ENCODE measurements around the gene SLC5A10.
"Not testable (repeated sequence)": the region's sequence is repeated elsewhere in the genome, so short reads cannot be mapped to it uniquely, and the experiment has no call there.

The SLC5A10 gene

DNA sequence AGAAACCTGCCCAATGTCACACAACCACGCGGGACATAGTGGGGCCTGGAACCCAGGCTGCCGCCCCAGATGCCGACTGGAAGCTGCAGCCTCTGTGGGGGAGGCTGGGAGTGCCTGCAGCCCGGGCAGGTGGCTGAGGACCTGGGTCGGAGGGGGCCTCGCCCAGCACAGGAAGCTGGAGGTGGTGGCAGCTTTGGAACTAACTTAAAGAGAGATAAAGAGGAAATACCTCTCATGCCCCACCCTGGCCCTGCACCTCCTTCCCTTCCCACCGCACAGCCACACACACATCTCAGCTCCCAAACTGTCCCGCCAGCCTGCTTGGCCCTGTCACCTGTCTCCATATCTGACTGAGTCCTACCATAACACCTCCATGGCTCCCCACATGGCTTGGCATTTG, 88.4 kb downstream of the SLC5A10 start:
- not testable (repeated sequence) for DNase-seq (ENCODE audit: low read depth)

DNA sequence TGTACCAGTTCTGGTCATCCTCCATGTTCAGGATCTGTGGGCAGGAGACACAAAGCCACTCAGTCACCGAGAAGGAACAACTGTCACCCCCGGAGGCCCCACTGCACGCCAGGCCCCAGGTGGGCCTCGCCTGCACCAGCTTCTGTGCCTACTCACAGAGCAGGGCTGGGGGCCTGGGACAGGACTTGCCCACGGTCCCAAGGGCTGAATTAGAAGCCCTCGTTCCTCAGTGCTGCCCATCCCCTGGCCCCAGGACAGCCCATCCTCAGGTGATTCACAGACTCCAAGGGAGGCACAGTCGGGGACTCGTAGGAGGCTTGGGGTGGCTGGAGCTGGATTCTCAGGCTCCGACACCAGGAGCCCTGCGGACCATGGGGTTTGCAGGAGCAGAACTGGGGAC, 89.9 kb downstream of the SLC5A10 start:
- DNase-seq (ENCODE audit: low read depth), result not testable (repeated sequence)

DNA sequence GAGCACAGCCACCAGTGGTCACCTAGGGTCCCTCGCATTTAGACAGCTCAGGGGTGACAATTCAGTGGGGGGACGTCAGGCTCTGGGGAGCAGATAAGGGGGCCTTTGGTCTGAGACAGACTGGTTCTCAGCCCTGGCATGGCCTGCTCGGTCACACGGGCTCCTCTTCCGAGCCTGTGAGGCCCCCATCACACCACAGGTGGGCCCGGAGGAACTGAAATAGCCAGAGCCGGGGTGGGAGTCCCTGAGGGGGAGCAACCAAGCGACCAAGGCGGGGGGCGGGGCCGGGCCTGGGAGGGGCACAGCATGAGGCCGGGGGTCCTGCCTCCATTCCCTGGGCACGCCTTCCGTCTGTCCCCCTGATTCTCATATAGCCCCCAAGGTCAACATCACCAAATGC, 90.4 kb downstream of the SLC5A10 start:
- DNase-seq (ENCODE audit: low read depth), result not testable (repeated sequence)

DNA sequence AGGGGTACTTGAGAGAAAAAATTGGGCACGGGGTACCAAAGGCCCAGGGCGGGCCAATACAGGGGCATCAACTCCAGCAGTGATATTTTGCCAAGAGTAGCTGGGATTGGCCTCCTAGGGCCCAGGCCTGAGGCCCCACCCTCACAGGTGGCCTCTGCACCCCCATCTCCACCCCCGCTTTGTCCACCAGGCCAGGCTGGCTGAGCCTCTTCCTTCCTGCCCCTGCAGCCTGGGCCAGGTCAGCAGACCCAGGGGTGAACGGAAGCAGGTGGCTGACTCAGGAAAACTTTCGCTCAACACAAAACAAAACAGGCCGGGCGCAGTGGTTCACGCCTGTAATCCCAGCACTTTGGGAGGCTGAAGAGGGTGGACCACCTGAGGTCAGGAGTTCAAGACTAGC, 91.1 kb downstream of the SLC5A10 start:
- not testable (repeated sequence) for DNase-seq (ENCODE audit: low read depth)

DNA sequence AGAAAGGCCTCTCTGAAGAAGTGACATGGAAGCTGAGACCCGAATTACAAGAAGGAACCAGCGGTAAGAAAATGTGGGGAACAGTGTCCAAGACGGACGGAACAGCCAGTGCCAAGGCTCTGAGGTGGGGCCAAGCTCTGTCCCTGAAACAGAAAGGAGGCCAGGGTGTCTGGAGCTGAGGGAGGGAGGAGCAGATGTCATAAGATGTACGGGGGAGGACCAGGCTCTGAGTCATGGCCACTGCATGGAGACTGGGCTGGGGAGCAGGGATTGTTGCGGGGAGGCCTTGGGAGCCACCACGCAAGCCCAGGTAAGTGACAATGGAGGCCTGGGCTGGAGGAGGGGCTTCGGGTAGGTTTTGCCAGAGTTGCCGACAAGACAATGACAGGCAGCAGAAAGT, 92.7 kb downstream of the SLC5A10 start:
- not testable (repeated sequence) for DNase-seq (ENCODE audit: low read depth)

DNA sequence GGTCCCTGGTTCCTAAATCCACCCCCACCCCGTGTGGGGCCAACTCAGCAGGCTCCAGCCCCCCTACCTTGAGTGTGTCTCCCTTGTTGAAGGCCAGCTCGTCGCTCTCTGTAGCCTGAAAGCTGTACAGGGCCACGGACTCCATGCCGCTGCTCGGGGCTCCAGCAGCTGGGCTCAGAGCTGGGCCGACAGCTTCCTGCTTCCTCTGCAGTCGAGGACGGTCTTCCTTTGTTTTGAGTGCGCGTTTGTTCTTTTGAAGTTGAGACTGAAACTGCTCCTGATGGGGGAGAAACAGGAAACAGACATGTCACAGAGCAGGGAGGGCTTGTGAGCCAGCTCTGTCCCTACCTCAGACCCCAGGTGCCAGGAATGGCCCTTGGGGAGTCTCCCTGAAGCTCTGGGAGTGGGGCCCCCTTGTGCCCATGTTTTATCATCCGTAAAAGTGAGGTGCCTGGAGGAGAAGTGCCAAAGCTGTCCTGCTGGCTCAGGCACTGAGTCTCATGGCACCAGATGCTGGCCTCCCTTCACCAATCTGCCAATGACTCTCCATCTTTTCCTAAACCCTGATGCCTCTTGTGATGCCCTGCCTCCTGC, 94.9 kb downstream of the SLC5A10 start, which contains the start of gene GRAP:
TSS of gene GRAP (minus strand) at position 176 of the 594 bp plus-strand sequence. CDS start at position 145, 31 bp downstream.
- not testable (repeated sequence) for DNase-seq (ENCODE audit: low read depth)

DNA sequence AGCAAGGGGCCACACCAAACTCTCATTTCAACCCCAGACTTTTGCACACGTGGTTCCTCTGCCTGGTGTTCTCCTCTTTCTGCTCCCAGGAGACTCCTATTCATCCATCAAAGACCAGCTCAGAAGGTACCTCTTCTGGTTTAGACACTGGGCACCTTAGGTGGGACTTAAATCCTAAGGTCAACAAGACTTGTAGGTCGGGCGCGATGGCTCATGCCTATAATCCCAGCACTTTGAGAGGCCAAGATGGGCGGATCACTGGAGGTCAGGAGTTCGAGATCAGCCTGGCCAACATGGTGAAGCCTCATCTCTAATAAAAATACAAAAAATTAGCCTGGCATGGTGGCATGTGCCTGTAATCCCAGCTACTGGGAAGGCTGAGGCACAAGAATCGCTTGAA, 95.5 kb downstream of the SLC5A10 start:
- DNase-seq (ENCODE audit: low read depth), result not testable (repeated sequence)

DNA sequence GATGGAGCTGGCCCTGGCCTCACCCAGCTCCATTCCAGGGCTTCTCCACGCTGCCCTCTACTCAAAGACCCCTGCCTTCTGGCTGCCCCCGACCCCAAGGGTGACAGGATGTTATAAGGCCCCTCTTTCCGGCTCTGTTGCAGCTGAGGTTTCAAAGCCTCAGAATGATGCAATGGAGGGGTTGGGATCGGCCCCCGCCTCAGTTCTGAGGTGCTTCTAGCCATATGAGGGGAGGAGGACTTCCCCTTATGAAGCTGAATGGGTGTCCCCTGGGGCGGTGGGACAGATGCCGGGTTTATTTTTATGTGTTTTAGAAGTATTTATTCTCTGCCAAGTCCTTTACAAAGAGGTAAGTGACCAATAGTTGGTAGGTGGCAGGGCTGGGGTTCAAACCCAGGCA, 96.9 kb downstream of the SLC5A10 start:
- not testable (repeated sequence) for DNase-seq (ENCODE audit: low read depth)

DNA sequence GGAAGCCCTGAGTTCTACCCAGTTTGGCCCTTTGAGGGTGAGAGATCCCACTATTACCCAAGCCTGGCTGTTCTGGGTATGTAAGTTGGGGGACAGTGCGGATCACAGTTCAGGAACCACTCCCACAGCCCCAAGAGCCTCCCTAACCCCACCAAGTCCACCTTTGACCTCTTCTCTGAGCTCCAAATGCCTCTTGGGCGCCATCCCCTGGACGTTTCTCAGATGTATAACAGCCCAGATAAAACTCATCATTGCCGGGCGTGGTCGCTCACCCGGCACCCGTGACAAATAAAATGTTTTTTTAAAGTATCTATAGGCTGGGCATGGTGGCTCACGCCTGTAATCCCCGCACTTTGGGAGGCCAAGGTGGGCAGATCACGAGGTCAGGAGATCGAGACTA, 103.5 kb downstream of the SLC5A10 start:
- not testable (repeated sequence) for DNase-seq (ENCODE audit: low read depth)

DNA sequence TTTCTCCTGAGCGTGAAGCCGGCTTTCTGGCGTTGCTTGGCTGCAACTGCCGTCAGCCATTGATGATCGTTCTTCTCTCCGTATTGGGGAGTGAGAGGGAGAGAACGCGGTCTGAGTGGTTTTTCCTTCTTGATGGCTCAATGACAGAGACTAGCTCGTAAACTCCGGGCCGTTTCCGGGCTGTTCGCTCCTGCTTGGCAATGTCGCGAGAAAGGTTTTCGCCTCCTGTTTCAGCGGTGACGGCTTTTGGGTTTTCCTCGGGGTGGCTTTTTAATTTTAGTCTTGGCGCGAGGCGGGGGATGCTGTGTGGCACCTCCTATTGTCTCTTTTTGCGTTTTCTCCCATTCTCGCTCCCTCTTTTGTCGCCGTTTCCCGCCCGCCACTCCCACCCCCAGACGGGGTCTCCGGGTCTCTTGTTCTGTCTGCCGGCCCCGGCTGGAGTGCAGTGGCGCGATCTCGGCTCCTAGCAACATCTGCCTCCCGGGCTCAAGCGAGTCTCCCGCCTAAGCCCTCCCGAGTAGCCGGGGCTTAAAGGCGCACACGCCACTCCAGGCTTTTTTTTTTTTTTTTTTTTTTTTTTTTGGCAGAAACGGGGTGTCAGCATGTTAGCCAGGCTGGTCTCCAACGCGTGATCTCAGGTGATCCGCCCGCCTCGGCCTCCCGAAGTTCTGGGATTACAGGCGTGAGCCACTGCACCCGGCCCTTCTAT, 110.2 kb downstream of the SLC5A10 start:
- peak; percentile 27 for DNase-seq (ENCODE audit: low read depth)

DNA sequence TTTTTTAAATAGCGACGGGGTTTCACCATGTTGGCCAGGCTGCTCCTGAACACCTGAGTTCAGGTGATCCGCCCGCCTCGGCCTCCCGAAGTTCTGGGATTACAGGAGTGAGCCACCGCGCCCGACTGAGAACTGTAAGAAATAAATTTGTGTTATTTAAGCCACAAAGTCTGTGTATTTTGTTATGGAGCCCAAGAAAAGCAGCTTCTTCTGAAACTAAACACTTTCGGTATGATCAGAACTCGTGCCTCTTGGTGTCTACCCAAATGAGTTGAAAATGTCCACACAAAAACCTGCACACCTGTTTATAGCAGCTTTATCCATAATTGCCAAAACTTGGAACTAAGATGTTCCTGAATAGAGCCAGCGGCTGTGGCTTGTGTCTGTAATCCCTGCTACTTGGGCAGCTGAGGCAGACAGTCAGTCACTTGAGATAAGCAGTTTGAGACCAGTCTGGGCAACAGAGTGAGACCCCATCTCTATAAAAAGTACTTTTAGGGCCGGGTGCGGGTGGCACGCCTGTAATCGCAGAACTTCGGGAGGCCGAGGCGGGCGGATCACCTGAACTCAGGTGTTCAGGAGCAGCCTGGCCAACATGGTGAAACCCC, 110.9 kb downstream of the SLC5A10 start:
- DNase-seq (ENCODE audit: low read depth), result not testable (repeated sequence)

DNA sequence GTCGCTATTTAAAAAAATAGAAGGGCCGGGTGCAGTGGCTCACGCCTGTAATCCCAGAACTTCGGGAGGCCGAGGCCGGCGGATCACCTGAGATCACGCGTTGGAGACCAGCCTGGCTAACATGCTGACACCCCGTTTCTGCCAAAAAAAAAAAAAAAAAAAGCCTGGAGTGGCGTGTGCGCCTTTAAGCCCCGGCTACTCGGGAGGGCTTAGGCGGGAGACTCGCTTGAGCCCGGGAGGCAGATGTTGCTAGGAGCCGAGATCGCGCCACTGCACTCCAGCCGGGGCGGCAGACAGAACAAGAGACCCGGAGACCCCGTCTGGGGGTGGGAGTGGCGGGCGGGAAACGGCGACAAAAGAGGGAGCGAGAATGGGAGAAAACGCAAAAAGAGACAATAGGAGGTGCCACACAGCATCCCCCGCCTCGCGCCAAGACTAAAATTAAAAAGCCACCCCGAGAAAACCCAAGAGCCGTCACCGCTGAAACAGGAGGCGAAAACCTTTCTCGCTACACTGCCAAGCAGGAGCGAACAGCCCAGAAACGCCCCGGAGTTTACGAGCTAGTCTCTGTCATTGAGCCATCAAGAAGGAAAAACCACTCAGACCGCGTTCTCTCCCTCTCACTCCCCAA, 111.5 kb downstream of the SLC5A10 start:
- peak; percentile 72 for DNase-seq (ENCODE audit: low read depth)

DNA sequence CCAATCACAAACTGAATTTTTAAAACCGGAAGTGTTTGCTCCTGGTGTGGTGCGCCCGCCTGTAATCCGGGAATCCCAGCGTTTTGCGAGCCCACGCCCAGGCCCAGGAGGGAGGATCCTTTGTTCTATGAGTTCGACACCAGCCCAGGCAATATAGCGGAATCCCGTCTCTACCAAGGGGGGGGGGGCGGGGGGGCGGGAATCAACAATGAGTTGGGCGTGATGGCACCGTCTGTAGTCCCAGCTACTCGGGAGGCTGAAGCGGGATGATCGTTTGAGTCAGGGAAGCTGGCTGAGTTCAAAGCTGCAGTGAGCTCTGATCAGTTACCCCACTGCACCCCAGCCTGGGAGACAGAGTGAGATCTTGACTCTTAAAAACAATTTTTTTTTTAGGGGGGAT, 112.4 kb downstream of the SLC5A10 start:
- DNase-seq (ENCODE audit: low read depth), result not testable (repeated sequence)

DNA sequence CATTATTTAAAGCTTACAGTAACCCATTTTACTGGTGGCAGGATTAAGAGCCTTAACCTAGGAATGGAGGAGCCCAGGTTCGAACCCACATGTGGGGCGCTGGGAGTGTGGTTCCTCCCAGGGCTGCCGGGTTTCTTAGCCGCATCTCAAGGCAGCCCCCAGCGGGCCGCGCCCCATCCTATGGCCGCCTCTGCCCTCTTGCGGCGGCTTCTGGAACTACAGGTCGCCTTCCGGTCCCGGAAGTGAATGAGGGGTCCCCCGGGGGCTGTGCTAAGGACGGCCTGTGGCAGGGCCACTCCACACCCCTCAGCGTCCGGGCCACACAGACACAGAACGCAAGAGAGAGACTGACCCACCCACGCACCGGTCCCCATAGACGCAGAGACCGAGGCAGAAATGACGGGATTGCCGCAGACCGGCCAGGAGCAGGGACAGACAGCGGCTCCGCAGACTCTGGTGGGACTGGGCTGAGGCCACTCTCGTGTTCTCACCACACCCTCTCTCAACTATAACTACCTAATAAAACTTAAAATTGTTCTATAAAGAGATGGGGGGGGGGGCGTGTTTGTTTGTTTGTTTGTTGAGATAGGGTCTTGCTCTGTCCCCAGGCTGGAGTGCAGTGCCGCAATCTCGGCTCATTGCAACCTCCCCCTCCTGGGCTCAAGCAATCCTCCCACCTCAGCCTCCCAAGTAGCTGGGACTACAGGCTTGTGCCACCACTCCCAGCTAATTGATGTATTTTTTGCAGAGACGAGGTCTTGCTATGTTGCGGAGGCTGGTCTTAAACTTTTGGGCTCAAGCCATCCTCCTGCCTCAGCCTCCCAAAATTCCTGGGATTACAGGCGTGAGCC, 118.6 kb downstream of the SLC5A10 start:
- not testable (repeated sequence) for DNase-seq (ENCODE audit: low read depth)

All from T follicular helper cell (primary cell).